ENCODE data around the gene SLC29A1. TPM values are rescaled to one million over a fixed set of nuclear protein-coding genes. Genes with fewer than 3 reads are reported as not detected.

Gene SLC29A1
- total RNA-seq, 1 donor from 2014 or later, result 217 TPM

- no peak for DNase-seq
- intact Hi-C loops (cut with micrococcal nuclease), result no loop called here
- no peak for ATAC-seq
Measured at GRCh38 chr6:44249082-44249748, 25.8 kb downstream of the SLC29A1 start.

GRCh38 chr6:44250067-44250717 lies 26.8 kb downstream of the SLC29A1 start:
- DNase-seq (no peak), ATAC-seq (no peak)
- intact Hi-C loops (cut with micrococcal nuclease), result no loop called here

GRCh38 chr6:44250718-44251123 lies 27.3 kb downstream of the SLC29A1 start:
- no peak for ATAC-seq
- DNase-seq, result no peak
- intact Hi-C loops (cut with micrococcal nuclease), result no loop called here

DNA sequence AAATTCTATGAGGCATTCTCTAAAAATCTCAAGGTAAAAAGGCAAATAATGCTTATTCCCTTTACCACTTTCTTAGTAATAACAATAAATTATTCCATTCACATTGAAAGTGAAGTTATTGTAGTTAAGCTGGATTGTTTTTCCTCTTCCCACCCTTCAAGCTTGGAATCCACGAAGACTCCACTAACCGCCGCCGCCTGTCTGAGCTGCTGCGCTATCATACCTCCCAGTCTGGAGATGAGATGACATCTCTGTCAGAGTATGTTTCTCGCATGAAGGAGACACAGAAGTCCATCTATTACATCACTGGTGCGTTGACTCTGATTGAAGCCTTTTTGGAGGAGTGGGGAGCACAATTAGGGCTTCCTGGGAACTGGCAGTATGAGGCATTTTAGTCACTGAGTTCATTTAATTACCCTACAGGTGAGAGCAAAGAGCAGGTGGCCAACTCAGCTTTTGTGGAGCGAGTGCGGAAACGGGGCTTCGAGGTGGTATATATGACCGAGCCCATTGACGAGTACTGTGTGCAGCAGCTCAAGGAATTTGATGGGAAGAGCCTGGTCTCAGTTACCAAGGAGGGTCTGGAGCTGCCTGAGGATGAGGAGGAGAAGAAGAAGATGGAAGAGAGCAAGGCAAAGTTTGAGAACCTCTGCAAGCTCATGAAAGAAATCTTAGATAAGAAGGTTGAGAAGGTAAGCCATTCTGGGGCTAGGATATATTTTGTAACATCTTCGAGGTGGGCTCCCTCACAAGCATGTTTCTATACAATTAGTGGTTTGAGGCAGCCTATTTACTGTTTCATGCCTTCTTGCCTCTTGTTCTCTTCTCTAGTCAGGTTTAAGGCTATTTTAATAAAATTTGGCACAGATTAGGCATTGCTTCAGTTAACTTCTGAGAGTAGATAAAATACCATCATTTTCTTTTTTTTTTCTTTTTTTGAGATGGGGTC lies 28.5 kb downstream of the SLC29A1 start:
- intact Hi-C loops (cut with micrococcal nuclease), result no loop called here
- DNase-seq (no peak), ATAC-seq (no peak)

DNA sequence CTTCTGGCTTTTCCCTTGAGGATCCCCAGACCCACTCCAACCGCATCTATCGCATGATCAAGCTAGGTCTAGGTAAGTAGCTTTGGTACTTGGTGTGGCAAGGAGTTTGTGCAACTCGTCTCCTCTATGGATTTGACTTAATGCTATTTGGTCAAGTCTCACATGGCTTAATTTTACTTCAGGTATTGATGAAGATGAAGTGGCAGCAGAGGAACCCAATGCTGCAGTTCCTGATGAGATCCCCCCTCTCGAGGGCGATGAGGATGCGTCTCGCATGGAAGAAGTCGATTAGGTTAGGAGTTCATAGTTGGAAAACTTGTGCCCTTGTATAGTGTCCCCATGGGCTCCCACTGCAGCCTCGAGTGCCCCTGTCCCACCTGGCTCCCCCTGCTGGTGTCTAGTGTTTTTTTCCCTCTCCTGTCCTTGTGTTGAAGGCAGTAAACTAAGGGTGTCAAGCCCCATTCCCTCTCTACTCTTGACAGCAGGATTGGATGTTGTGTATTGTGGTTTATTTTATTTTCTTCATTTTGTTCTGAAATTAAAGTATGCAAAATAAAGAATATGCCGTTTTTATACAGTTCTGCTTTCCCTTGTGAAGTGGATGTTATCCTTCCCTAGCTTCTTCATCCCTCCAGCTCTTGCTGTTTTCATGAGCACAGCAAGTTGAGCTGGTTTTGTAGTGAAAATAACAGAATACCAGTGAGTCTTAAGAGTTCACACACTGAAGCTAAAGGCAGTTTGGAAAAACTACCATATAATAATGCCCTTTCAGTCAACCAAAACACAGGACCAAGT lies 30.1 kb downstream of the SLC29A1 start:
- ATAC-seq, result no peak
- intact Hi-C loops (cut with micrococcal nuclease), result no loop called here
- DNase-seq, result no peak

GRCh38 chr6:44254191-44255104 lies 31.1 kb downstream of the SLC29A1 start:
- ATAC-seq (no peak), DNase-seq (no peak)
- intact Hi-C loops (cut with micrococcal nuclease), result no loop called here

DNA sequence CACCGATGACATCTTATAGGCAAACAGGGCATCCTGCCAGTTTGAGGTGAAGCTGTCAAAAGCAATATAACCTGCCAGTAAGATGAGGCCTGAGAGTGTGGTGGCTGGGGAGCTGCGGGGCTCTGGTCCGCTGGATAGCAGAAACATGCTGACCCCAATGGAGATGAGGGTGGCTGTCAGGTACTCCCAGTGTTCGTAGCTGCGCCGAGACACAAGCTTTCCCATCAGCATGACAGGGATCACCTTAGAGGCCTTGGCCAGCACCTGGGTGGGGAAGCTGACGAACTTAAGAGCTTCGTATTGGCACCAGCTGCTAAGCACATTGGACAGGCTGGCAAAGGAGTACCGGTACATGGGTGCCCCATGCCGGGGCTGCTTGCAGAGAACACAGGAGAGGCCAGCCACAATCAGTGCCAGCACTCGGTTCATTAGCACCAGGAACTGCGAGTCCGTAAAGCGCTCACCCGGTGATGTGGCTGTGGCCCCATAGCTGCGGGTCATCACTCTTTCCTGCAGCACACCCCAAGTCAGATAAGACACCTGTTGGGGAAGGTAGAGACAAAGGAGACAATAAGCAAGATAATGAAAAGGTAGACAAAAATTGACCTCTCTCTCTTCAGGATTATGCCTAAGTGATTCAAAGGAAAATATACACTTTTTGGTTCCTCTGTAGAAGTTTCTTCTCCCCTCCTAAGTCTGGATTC lies 31.9 kb downstream of the SLC29A1 start:
- intact Hi-C loops (cut with micrococcal nuclease), result no loop called here
- no peak for ATAC-seq
- DNase-seq, result peak; percentile 29

DNA sequence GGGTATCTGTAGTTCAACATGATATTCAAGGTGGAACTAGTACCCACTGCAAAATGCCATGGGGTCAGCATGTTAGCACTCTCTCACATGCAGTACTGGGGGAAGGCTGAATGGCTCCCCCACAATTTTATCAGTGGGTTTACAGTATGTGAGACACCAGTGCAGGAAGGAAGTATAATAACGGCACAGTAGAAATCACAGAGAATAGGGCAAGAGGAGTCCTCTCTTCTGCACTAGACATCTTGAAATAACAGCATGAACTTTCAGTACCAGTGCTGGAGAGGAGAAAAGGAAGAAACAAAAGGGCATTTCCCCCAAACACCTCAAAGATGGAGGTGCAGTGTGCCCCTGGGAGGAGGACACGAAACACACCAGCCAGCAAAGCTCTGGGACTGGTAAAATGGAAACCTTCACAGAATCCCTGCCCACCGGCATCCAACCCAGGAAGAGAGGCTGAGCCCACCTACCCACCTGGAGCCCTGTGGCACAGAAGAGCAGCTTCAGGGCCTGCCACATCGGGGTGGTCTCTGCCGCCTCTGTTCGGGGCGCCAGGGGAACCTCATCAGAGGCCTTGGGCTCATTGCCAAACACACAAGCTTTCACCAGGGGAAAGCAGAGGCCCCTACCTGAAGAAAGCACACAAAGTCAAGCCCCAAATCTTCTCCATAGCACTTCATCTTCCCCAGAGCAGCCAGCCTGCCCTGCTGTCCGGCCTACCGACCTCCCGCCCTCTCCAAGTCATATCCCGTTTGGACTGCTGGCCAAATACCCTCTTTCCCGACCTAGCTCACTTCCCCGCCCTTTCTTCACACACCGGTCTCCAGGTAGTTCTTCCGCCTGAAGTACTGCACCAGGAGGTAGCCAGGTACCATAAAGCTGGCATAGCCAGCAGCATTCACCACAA lies 32.7 kb downstream of the SLC29A1 start:
- intact Hi-C loops (cut with micrococcal nuclease), result no loop called here
- no peak for ATAC-seq
- DNase-seq, result no peak

DNA sequence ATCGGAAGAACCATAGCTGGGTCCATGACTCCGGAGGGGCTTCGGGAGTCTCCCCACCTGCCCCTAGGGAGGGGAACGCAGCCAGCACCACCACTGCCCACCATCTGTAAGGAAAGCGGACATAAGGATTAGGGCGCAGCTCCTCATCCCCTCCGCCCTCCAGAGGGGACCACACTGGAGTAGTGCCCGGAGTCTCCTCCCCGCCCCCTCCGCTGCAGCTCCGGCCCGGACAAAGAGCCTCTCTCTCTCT lies 33.3 kb downstream of the SLC29A1 start:
- DNase-seq (no peak), ATAC-seq (no peak)
- intact Hi-C loops (cut with micrococcal nuclease), result no loop called here

DNA sequence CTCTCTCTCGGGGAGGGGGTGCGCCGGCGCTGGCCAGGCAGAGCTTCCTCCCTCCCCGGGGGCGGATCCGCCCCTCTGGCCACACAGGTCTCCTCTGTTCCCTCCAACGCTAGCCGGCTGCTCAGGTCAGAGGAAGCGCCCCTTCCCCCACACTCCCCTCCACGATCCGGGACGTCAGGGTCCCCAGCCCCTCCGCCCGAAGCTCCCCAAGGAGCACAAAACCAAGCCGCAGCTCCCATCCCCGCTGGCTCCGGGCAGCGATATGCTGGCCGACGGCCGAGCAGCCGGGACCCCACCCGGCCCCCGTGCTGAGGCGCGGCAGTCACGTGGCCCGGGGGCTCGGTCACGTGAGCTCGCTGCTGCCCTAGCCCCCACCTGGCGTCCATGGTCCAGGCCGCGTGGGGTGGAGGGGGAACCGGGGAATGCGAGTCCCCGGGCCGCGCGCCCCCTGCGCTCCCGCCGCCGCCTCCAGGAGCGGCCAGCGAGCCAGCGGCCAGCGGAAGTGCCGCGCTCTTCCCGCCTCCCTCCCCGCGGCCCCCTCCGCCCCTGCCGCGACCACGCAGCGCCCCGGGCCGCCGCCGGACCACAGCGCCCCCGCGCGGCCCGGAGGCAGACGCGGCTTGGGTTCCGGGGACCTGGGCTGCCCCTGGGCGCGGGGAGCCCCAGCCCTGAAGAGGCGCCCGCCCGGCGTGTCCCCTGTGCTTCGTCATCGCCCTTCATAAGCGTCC lies 33.8 kb downstream of the SLC29A1 start, which contains the start of gene SLC35B2:
Gene SLC35B2, minus strand, starts transcription at position 504 of the 728 bp plus-strand sequence. Its CDS starts 118 bp downstream, at position 386.
- peak; percentile 80 for ATAC-seq

DNA sequence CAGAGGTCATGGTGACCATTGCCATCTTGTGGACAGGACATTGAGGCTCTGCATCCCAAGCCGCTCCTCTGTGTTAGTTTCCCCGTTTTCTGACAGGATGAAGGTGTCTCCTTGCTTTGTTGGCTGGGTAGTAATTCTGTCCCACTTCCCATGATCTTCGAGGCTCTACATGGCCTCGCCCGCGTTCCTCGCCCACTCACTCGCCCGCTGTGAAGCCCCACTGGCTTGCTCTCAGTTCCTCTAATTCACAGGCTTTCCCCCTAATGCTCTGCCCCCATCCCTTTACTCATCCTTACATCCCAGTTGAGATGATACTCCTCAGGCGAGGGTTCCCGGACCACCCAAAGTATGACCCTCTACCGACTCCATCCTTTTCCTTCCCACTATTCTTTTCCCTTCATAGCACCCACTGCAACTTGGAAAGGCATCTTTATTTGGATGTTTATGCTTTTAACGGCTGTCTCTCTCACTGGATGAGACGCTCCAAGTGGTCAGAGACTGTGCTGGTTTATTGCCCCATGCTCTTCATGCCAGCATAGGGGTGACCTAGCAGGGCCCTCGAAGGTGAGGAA lies 34.4 kb downstream of the SLC29A1 start:
- no peak for ATAC-seq
- DNase-seq, result no peak
- intact Hi-C loops (cut with micrococcal nuclease), result no loop called here

More for the DNA sequence above, 33.8 kb downstream of the SLC29A1 start, which contains the start of gene SLC35B2:
- intact Hi-C loops (cut with micrococcal nuclease), result no loop called here
- peak; percentile 81 for DNase-seq

GRCh38 chr6:44258325-44258863 lies 35.0 kb downstream of the SLC29A1 start:
- intact Hi-C loops (cut with micrococcal nuclease), result no loop called here
- no peak for DNase-seq
- no peak for ATAC-seq

GRCh38 chr6:44258921-44259320 lies 35.5 kb downstream of the SLC29A1 start:
- intact Hi-C loops (cut with micrococcal nuclease), result no loop called here
- ATAC-seq, result no peak
- no peak for DNase-seq

- DNase-seq, result no peak
- no peak for ATAC-seq
- intact Hi-C loops (cut with micrococcal nuclease), result loop anchor here (10.0 kb wide), 1 partner anchor 55 kb away; the partner anchor contains the start of gene AARS2
Measured at GRCh38 chr6:44260011-44260410, 36.6 kb downstream of the SLC29A1 start.
